Kidney epithelial cell (primary cell): ENCODE results near the gene UNC80. TPM values are rescaled to one million over a fixed set of nuclear protein-coding genes. Genes with fewer than 3 reads are reported as not detected.

Source experiments
- DNase-seq: peaks from one replicate; pipeline ENCODE4 v3.0.0-alpha.2; 2010; ENCODE audit warnings: low read depth
- H3K27me3 ChIP-seq: 2 replicates; pipeline ENCODE4 v1.6.0; 2011; ENCODE audit warnings: low read length; ENCODE audit not compliant: control insufficient read depth, insufficient read depth
- H3K36me3 ChIP-seq: 2 replicates; pipeline ENCODE4 v1.5.1; 2011; ENCODE audit warnings: low read length; ENCODE audit not compliant: control insufficient read depth, insufficient read depth
- H3K4me3 ChIP-seq: 2 replicates; pipeline ENCODE4 v1.5.1; 2011; ENCODE audit warnings: low read depth, mild to moderate bottlenecking, control low read depth, low read length
- total RNA-seq: library from RNA; depleted of rRNA; stranded (reverse); fragments of >200 nt; gene quantifications from 2 replicates; pipeline ENCODE4 v1.2.3, GENCODE V29; 2015
- TF ChIP-seq, protein P1 (sequence below): IDR thresholded peaks from 2 replicates; pipeline ENCODE4 v1.5.1; 2011; ENCODE audit warnings: mild to moderate bottlenecking, moderate library complexity, low read length, control low read depth, inconsistent platforms; ENCODE audit not compliant: insufficient read depth, poor library complexity, severe bottlenecking

UNC80 gene
- total RNA-seq, 1 donor from 2014 or later, result not detected

DNA sequence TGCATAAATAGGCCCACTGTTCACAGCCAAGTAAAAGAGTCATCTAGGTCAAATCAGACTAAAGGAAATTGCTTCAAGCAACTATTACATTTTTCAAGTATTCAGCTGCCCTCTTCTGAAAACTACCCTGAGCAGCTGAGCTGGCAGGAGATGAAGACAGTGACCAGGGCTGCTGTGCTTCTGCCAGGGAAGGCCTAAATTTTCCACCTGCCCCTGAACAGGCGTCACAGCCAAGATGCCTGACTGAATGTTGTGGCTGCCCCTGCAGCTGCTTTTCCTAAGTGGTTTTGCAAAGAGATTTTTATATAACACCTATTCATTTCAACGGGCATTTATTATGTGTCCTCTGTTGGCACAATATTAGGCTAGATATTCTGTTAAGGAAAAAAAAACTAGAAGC lies 134.1 kb downstream of the UNC80 start:
- DNase-seq, result no peak
- Histone ChIP-seq H3K4me3 (no peak overlapping the region), H3K27me3 (no peaks in the 10 kb centered on the region), H3K36me3 (no peaks in the 10 kb centered on the region)
- TF ChIP-seq, protein P1, sequence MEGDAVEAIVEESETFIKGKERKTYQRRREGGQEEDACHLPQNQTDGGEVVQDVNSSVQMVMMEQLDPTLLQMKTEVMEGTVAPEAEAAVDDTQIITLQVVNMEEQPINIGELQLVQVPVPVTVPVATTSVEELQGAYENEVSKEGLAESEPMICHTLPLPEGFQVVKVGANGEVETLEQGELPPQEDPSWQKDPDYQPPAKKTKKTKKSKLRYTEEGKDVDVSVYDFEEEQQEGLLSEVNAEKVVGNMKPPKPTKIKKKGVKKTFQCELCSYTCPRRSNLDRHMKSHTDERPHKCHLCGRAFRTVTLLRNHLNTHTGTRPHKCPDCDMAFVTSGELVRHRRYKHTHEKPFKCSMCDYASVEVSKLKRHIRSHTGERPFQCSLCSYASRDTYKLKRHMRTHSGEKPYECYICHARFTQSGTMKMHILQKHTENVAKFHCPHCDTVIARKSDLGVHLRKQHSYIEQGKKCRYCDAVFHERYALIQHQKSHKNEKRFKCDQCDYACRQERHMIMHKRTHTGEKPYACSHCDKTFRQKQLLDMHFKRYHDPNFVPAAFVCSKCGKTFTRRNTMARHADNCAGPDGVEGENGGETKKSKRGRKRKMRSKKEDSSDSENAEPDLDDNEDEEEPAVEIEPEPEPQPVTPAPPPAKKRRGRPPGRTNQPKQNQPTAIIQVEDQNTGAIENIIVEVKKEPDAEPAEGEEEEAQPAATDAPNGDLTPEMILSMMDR, result no peak

DNA sequence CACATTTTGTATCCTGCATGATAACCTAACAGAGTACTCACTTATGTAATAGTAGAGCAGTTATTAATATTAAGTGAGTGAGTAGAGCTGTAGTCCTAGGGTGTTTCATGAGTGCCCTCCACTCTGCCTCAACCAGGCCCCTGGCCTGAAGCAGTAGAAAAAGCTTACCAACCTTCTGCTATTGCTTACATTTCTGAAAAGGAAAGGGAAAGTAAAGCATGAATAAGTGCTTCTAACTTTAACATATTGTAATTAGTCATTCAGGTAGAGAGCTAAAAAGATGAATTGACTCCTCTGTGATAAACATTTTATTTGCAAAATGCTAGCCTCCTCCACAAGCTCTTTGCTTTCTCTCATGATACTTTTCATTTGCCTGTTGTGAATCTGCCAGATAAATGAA lies 136.1 kb downstream of the UNC80 start:
- TF ChIP-seq, protein P1, result no peak
- Histone ChIP-seq H3K27me3 (no peaks in the 10 kb centered on the region), H3K36me3 (no peaks in the 10 kb centered on the region), H3K4me3 (no peak overlapping the region)
- no peak for DNase-seq

DNA sequence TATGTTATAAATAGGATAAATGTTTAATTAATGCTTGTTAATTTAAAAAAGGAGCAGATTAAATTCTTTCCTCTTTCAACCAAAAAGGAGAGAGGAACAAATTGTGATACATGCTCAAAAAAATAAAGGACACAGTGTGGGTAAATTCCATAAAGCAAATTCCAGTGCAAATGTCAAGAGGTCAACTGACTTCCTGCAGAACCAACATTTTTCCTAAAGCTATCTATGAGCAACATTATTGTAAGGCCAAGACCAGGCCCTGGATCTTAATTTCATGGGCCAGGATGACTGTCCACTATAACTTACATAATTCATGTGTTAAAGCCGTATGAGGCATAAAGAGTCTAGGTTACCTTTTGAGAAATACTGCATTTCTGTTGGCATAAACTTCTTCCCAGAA lies 136.9 kb downstream of the UNC80 start:
- Histone ChIP-seq H3K4me3 (no peak overlapping the region), H3K36me3 (no peaks in the 10 kb centered on the region), H3K27me3 (no peaks in the 10 kb centered on the region)
- DNase-seq, result no peak
- TF ChIP-seq, protein P1, result no peak

DNA sequence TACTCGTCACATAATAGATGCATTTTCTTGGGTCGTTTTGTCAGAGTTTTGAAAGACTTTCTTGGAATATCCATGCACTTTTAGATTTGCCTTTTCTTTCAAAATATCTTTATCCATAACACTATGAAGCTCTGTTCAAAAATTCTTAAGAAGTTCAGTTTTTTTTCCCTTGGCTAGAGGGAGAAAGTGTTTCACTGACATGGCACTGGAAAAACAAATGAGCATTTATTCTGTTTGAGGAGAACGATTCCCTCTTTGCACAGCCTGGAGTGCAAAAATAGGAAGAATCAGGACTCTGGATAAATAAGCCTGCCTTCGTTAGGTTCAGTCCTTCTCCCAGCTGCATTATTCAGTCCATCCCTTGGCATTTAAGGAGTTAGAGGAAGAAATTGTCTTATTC lies 139.9 kb downstream of the UNC80 start:
- no peak for DNase-seq
- TF ChIP-seq, protein P1, result no peak
- no peak overlapping the region for H3K4me3 ChIP-seq
- no peaks in the 10 kb centered on the region for H3K27me3 ChIP-seq
- H3K36me3 ChIP-seq, result no peaks in the 10 kb centered on the region

DNA sequence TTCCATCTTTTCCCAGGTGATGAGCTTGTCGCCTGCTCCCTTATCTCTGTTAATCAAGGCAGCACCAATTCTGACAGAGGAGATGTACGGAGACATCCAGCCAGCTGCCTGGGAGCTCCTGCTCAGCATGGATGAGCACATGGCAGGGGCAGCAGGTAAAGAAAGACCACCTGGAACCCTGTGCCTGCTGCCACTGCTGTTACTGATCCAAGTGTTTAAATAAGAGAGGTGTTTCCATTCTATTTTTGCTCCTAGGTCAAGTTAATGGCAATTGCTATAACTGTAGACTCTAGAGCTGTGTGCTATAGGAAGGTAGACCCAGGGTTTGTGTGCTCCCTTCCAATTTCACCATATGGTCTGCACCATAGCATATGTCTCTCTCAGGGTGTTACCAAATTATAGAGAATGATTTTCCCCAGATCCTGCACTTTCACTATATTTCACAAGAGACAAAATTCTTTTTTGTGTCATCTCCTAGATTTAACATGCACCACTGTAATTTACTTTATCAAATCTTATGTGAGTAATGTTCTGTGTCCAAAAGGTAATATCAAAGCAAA lies 142.2 kb downstream of the UNC80 start:
- TF ChIP-seq, protein P1, result no peak

DNA sequence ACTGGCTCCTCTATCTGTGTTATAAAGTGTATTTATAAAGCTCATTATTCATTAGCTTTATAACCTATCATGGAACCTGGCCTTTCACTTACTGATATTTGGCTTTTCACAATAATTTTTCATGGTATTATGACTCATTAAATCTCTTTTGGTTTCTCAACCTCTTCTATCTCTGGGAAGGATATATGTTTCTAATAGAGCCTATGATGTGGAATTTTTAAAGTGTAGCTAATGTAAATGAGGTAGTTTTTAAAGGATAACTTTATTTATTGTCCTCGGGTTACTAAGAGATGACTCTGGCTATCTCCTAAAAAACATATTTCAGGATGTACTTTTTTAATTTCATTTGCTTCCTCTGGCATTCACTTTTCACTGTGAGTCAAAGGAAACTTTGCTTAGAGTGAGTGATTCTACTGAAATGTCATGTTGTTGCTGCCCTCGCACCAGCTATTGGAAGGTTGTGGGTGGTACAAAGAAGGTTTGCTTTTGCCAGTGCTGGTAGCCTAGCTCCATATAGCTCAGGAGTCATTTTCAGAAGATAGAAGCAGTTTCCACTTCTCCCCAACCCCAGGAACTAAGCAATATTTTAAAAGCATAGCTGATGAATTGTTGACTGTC lies 145.6 kb downstream of the UNC80 start:
- H3K27me3 ChIP-seq, result no peaks in the 10 kb centered on the region
- TF ChIP-seq, protein P1, result no peak
- no peak for DNase-seq
- H3K4me3 ChIP-seq, result no peak overlapping the region
- H3K36me3 ChIP-seq, result no peaks in the 10 kb centered on the region

More for the DNA sequence above, 142.2 kb downstream of the UNC80 start:
- Histone ChIP-seq H3K27me3 (no peaks in the 10 kb centered on the region), H3K4me3 (no peak overlapping the region), H3K36me3 (no peaks in the 10 kb centered on the region)
- DNase-seq, result no peak
